ENCODE measurements around the gene COL2A1. TPM values are rescaled to one million over a fixed set of nuclear protein-coding genes. Genes with fewer than 3 reads are reported as not detected.

The COL2A1 gene
- total RNA-seq, 1 experiment from 2014 or later = 0.12 TPM

- no TSS peak for BruUV-seq (replicated peaks)
- no peaks in the 10 kb centered on the region for H3K36me3 Mint-ChIP-seq (ENCODE audit: insufficient read depth, unreplicated experiment)
- ChIA-PET POLR2A (interaction anchor here (0.6 to 0.7 kb wide), 2 partner anchors 14 to 154 kb away, joined by 4 to 5 read pairs; no protein-coding TSS in a partner anchor), CTCF (interaction anchor here (0.6 to 1.0 kb wide), 3 partner anchors 12 to 30 kb away, joined by 3 to 4 read pairs (median 4); no protein-coding TSS in a partner anchor)
- no peak overlapping the region for H3K27ac Mint-ChIP-seq (ENCODE audit: low read depth, unreplicated experiment)
- intact Hi-C loops (cut with micrococcal nuclease) = no loop called here
- H3K9me3 Mint-ChIP-seq (ENCODE audit: unreplicated experiment) = no peaks in the 10 kb centered on the region
- H3K27me3 Mint-ChIP-seq (ENCODE audit: insufficient read depth, unreplicated experiment) = peaks cover 33% of the 10 kb centered on the region
- no peak overlapping the region for H3K4me3 Mint-ChIP-seq (ENCODE audit: unreplicated experiment)
- no peak for TF ChIP-seq CTCF (IDR thresholded peaks at IDR 0.05; ENCODE audit: unreplicated experiment)
- H3K4me1 Mint-ChIP-seq (ENCODE audit: insufficient read depth, unreplicated experiment) = peaks cover 6% of the 10 kb centered on the region
- no peak for DNase-seq (ENCODE audit: unreplicated experiment)
These were observed 18.6 kb upstream of the COL2A1 start for GRCh38 chr12:48022676-48023385.

- POLR2A ChIA-PET = interaction anchor here (0.6 kb wide), 1 partner anchor 13 kb away, joined by 5 read pairs; no protein-coding TSS in a partner anchor
- Mint-ChIP-seq H3K9me3 (ENCODE audit: unreplicated experiment) (no peaks in the 10 kb centered on the region), H3K27me3 (ENCODE audit: insufficient read depth, unreplicated experiment) (peaks cover 34% of the 10 kb centered on the region), H3K4me3 (ENCODE audit: unreplicated experiment) (no peak overlapping the region), H3K4me1 (ENCODE audit: insufficient read depth, unreplicated experiment) (peaks cover 6% of the 10 kb centered on the region), H3K27ac (ENCODE audit: low read depth, unreplicated experiment) (no peak overlapping the region), H3K36me3 (ENCODE audit: insufficient read depth, unreplicated experiment) (no peaks in the 10 kb centered on the region)
- CTCF ChIA-PET = interaction anchor here (0.9 kb wide), 1 partner anchor 29 kb away, joined by 4 read pairs; no protein-coding TSS in a partner anchor
- no peak for TF ChIP-seq CTCF (IDR thresholded peaks at IDR 0.05; ENCODE audit: unreplicated experiment)
- no TSS peak for BruUV-seq (replicated peaks)
- no peak for DNase-seq (ENCODE audit: unreplicated experiment)
- intact Hi-C loops (cut with micrococcal nuclease) = no loop called here
These were observed 17.9 kb upstream of the COL2A1 start for GRCh38 chr12:48022180-48022521.

- Mint-ChIP-seq H3K27me3 (ENCODE audit: insufficient read depth, unreplicated experiment) (peaks cover 34% of the 10 kb centered on the region), H3K36me3 (ENCODE audit: insufficient read depth, unreplicated experiment) (no peaks in the 10 kb centered on the region), H3K4me3 (ENCODE audit: unreplicated experiment) (no peak overlapping the region), H3K9me3 (ENCODE audit: unreplicated experiment) (no peaks in the 10 kb centered on the region), H3K27ac (ENCODE audit: low read depth, unreplicated experiment) (no peak overlapping the region), H3K4me1 (ENCODE audit: insufficient read depth, unreplicated experiment) (peaks cover 6% of the 10 kb centered on the region)
- POLR2A ChIA-PET = interaction anchor here (0.6 kb wide), 2 partner anchors 12 to 118 kb away, joined by 4 to 5 read pairs; no protein-coding TSS in a partner anchor
- no TSS peak for BruUV-seq (replicated peaks)
- intact Hi-C loops (cut with micrococcal nuclease) = no loop called here
- TF ChIP-seq CTCF (IDR thresholded peaks at IDR 0.05; ENCODE audit: unreplicated experiment) = no peak
- CTCF ChIA-PET = interaction anchor here (0.9 kb wide), 1 partner anchor 30 kb away, joined by 4 read pairs; no protein-coding TSS in a partner anchor
- DNase-seq (ENCODE audit: unreplicated experiment) = peak; percentile 12
These were observed 17.4 kb upstream of the COL2A1 start for GRCh38 chr12:48021485-48022179.

GRCh38 chr12:48019639-48020265, 15.5 kb upstream of the COL2A1 start:
- Mint-ChIP-seq H3K27me3 (ENCODE audit: insufficient read depth, unreplicated experiment) (peaks cover 34% of the 10 kb centered on the region), H3K36me3 (ENCODE audit: insufficient read depth, unreplicated experiment) (no peaks in the 10 kb centered on the region), H3K27ac (ENCODE audit: low read depth, unreplicated experiment) (no peak overlapping the region), H3K9me3 (ENCODE audit: unreplicated experiment) (no peaks in the 10 kb centered on the region), H3K4me3 (ENCODE audit: unreplicated experiment) (no peak overlapping the region), H3K4me1 (ENCODE audit: insufficient read depth, unreplicated experiment) (peaks cover 6% of the 10 kb centered on the region)
- BruUV-seq (replicated peaks) = no TSS peak
- CTCF ChIA-PET = no interaction called here
- intact Hi-C loops (cut with micrococcal nuclease) = no loop called here
- POLR2A ChIA-PET = no interaction called here
- DNase-seq (ENCODE audit: unreplicated experiment) = no peak
- no peak for TF ChIP-seq CTCF (IDR thresholded peaks at IDR 0.05; ENCODE audit: unreplicated experiment)

Measured in MCF 10A (cell line).